ENCODE measurements around the gene ELAC2. TPM values are rescaled to one million over a fixed set of nuclear protein-coding genes. Genes with fewer than 3 reads are reported as not detected.

ELAC2 gene
- polyA plus RNA-seq, 3 donors: 24.2 to 39.6 (median 26.0) TPM

DNA sequence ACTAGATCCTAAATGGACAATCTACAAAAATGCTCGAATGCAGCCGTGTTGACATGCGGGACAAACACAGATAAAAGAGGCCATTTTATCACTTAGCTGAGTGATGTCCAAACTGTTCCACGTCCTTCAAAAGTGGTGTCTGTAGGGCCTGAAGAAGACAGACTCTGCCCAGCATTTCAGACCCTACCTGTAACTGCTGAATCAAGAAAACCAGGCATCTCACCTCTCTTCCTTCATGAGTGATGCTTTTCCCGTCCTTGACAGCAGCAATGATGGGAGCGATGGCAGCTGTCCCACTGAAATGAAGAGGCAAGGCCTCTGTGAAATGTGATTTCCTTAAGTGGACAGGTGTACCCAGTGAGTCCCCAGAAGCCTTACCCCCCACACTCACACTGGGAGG, 12.3 kb downstream of the ELAC2 start:
- H2AFZ ChIP-seq (ENCODE audit: insufficient read depth, low read depth, low read length, poor library complexity, severe bottlenecking): no peak overlapping the region
- no peaks in the 10 kb centered on the region for H3K4me1 ChIP-seq (ENCODE audit: control insufficient read depth in 1 of 2, insufficient read depth in 2 of 2, low read length in 2 of 2)
- Mint-ChIP-seq H3K27me3 (ENCODE audit: low read depth in 3 of 3) (no peaks in the 10 kb centered on the region), H3K9me3 (peaks cover 0 to under 1% (median 0%) of the 10 kb centered on the region in 7 donors), H3K4me1 (no peaks in the 10 kb centered on the region), H3K27ac (peak overlapping the region in 1 of 7 donors; percentile 20), H3K36me3 (peaks cover 43 to 60% of the 10 kb centered on the region in 2 donors), H3K4me3 (no peak overlapping the region)
- H3K4me3 ChIP-seq (replicated peaks in 1 of 3; ENCODE audit: low read depth in 2 of 3, low read length in 3 of 3): no peak overlapping the region
- intact Hi-C loops (cut with micrococcal nuclease): no loop called here
- peaks cover 4% of the 10 kb centered on the region for H3K79me2 ChIP-seq (ENCODE audit: insufficient read depth, low read length)
- H3K9me3 ChIP-seq (replicated peaks in 1 of 2; ENCODE audit: control insufficient read depth in 1 of 2, insufficient read depth in 1 of 2, low read length in 2 of 2): no peaks in the 10 kb centered on the region
- no peak overlapping the region for H3K9ac ChIP-seq (ENCODE audit: insufficient read depth, low read length, poor library complexity, severe bottlenecking)
- H3K27ac ChIP-seq (ENCODE audit: low read depth in 1 of 2, low read length in 2 of 2): no peak overlapping the region
- H4K20me1 ChIP-seq (ENCODE audit: insufficient read depth, low read length): peaks cover 6% of the 10 kb centered on the region
- no peak for DNase-seq
- TF ChIP-seq, protein P1, sequence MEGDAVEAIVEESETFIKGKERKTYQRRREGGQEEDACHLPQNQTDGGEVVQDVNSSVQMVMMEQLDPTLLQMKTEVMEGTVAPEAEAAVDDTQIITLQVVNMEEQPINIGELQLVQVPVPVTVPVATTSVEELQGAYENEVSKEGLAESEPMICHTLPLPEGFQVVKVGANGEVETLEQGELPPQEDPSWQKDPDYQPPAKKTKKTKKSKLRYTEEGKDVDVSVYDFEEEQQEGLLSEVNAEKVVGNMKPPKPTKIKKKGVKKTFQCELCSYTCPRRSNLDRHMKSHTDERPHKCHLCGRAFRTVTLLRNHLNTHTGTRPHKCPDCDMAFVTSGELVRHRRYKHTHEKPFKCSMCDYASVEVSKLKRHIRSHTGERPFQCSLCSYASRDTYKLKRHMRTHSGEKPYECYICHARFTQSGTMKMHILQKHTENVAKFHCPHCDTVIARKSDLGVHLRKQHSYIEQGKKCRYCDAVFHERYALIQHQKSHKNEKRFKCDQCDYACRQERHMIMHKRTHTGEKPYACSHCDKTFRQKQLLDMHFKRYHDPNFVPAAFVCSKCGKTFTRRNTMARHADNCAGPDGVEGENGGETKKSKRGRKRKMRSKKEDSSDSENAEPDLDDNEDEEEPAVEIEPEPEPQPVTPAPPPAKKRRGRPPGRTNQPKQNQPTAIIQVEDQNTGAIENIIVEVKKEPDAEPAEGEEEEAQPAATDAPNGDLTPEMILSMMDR (IDR thresholded peaks at IDR 0.05): no peak
- WGBS (ENCODE audit: insufficient coverage): 96% methylated on average over 4 of the region's 6 CpGs
- no peaks in the 10 kb centered on the region for H3K27me3 ChIP-seq (ENCODE audit: control insufficient read depth in 2 of 2, insufficient read depth in 2 of 2, low read length in 2 of 2)
- peaks cover 68 to 95% of the 10 kb centered on the region in 2 donors for H3K36me3 ChIP-seq (replicated peaks in 1 of 2; ENCODE audit: control insufficient read depth in 1 of 2, insufficient read depth in 2 of 2, low read length in 2 of 2)
- no peak overlapping the region for H3K4me2 ChIP-seq (replicated peaks; ENCODE audit: extremely low read depth, low read length, poor library complexity, severe bottlenecking)

DNA sequence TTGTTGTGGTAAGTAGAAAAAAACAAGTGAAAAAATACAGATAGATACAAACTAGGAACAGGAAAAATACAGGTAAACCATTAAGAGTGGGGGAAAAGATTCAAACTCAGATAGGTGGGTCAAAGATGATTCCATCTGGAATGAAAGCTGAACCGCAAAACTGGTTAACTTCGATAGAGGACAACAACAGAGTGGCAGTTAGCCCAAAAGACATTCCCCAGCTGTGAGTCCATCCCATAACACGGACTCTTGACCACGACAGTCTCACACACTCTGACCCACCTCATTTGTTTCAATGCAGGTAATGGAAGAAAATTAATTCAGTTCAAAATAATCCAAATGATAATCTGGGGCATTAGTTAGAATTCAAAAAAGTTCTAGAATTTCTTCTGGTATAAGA, 13.5 kb downstream of the ELAC2 start:
- no peaks in the 10 kb centered on the region for H3K27me3 ChIP-seq (ENCODE audit: control insufficient read depth in 2 of 2, insufficient read depth in 2 of 2, low read length in 2 of 2)
- H3K9me3 ChIP-seq (replicated peaks in 1 of 2; ENCODE audit: control insufficient read depth in 1 of 2, insufficient read depth in 1 of 2, low read length in 2 of 2): no peaks in the 10 kb centered on the region
- Mint-ChIP-seq H3K9me3 (peaks cover 0 to 3% (median 0%) of the 10 kb centered on the region in 7 donors), H3K27me3 (ENCODE audit: low read depth in 3 of 3) (no peaks in the 10 kb centered on the region), H3K4me3 (no peak overlapping the region), H3K36me3 (peaks cover 43 to 59% of the 10 kb centered on the region in 2 donors), H3K27ac (no peak overlapping the region), H3K4me1 (no peaks in the 10 kb centered on the region)
- DNase-seq: no peak
- no peak overlapping the region for H3K4me2 ChIP-seq (replicated peaks; ENCODE audit: extremely low read depth, low read length, poor library complexity, severe bottlenecking)
- no peak overlapping the region for H3K9ac ChIP-seq (ENCODE audit: insufficient read depth, low read length, poor library complexity, severe bottlenecking)
- H3K79me2 ChIP-seq (ENCODE audit: insufficient read depth, low read length): peaks cover 4% of the 10 kb centered on the region
- TF ChIP-seq, protein P1 (IDR thresholded peaks at IDR 0.05): no peak
- WGBS (ENCODE audit: insufficient coverage): 100% methylated on average over 1 of the region's 4 CpGs
- intact Hi-C loops (cut with micrococcal nuclease): no loop called here
- peaks cover 6% of the 10 kb centered on the region for H4K20me1 ChIP-seq (ENCODE audit: insufficient read depth, low read length)
- no peak overlapping the region for H2AFZ ChIP-seq (ENCODE audit: insufficient read depth, low read depth, low read length, poor library complexity, severe bottlenecking)
- peaks cover 78 to 95% of the 10 kb centered on the region in 2 donors for H3K36me3 ChIP-seq (replicated peaks in 1 of 2; ENCODE audit: control insufficient read depth in 1 of 2, insufficient read depth in 2 of 2, low read length in 2 of 2)
- no peaks in the 10 kb centered on the region for H3K4me1 ChIP-seq (ENCODE audit: control insufficient read depth in 1 of 2, insufficient read depth in 2 of 2, low read length in 2 of 2)
- no peak overlapping the region for H3K27ac ChIP-seq (ENCODE audit: low read depth in 1 of 2, low read length in 2 of 2)
- no peak overlapping the region for H3K4me3 ChIP-seq (replicated peaks in 1 of 3; ENCODE audit: low read depth in 2 of 3, low read length in 3 of 3)

All from CD14-positive monocyte (primary cell).